Trophoblast cell (in vitro differentiated cells and primary cell): ENCODE results near the gene ABCC8.

Experiments
- DNase-seq, 2 donors: peaks; one replicate each; pipeline ENCODE4 v3.0.0-alpha.2; 2016
- H2AFZ ChIP-seq: 2 replicates; pipeline ENCODE4 v1.6.1; 2013; ENCODE audit warnings: low read length, moderate library complexity, mild to moderate bottlenecking; ENCODE audit not compliant: insufficient read depth, poor library complexity
- H2AK5ac ChIP-seq: 2 replicates; pipeline ENCODE4 v1.6.1; 2013; ENCODE audit warnings: mild to moderate bottlenecking, low read length
- H2BK120ac ChIP-seq: 2 replicates; pipeline ENCODE4 v1.6.1; 2013; ENCODE audit warnings: low read length, mild to moderate bottlenecking, moderate library complexity; ENCODE audit not compliant: insufficient read depth, poor library complexity
- H2BK12ac ChIP-seq: 2 replicates; pipeline ENCODE4 v1.6.1; 2013; ENCODE audit warnings: mild to moderate bottlenecking, low read length, moderate library complexity
- H2BK5ac ChIP-seq: 2 replicates; pipeline ENCODE4 v1.6.1; 2013; ENCODE audit warnings: low read length, low read depth, moderate library complexity, mild to moderate bottlenecking; ENCODE audit not compliant: poor library complexity
- H3K14ac ChIP-seq: 2 replicates; pipeline ENCODE4 v1.6.1; 2013; ENCODE audit warnings: mild to moderate bottlenecking, low read length
- H3K18ac ChIP-seq: 2 replicates; pipeline ENCODE4 v1.6.1; 2013; ENCODE audit warnings: mild to moderate bottlenecking, low read length
- H3K23ac ChIP-seq: 2 replicates; pipeline ENCODE4 v1.6.1; 2013; ENCODE audit warnings: low read length
- H3K27ac ChIP-seq: 2 replicates; pipeline ENCODE4 v1.5.1; 2013; ENCODE audit warnings: low read depth, mild to moderate bottlenecking, inconsistent platforms, low read length, moderate library complexity
- H3K27me3 ChIP-seq: 2 replicates; pipeline ENCODE4 v1.6.1; 2013; ENCODE audit warnings: inconsistent platforms, mild to moderate bottlenecking, low read length, moderate library complexity; ENCODE audit not compliant: insufficient read depth
- H3K36me3 ChIP-seq, 2 experiments: 1 replicate in 1 of 2; 2 replicates in 1 of 2; pipeline ENCODE4 v1.6.1; 2013; ENCODE audit warnings: low read length in 2 of 2, mild to moderate bottlenecking in 2 of 2, moderate library complexity in 1 of 2; ENCODE audit not compliant: insufficient read depth in 2 of 2, control insufficient read depth in 1 of 2
- H3K4ac ChIP-seq: 2 replicates; pipeline ENCODE4 v1.6.1; 2013; ENCODE audit warnings: low read depth, mild to moderate bottlenecking, low read length, moderate library complexity
- H3K4me1 ChIP-seq, 2 experiments: 1 replicate in 1 of 2; 2 replicates in 1 of 2; pipeline ENCODE4 v1.6.1; 2013; ENCODE audit warnings: low read length in 2 of 2, mild to moderate bottlenecking in 2 of 2, moderate library complexity in 1 of 2; ENCODE audit not compliant: insufficient read depth in 2 of 2, control insufficient read depth in 1 of 2
- H3K4me2 ChIP-seq: 2 replicates; pipeline ENCODE4 v1.6.1; 2013; ENCODE audit warnings: inconsistent platforms, mild to moderate bottlenecking, low read length, moderate library complexity
- H3K4me3 ChIP-seq: 2 replicates; pipeline ENCODE4 v1.5.1; 2013; ENCODE audit warnings: mild to moderate bottlenecking, low read depth, low read length, inconsistent platforms
- H3K79me1 ChIP-seq: one replicate; pipeline ENCODE4 v1.6.1; 2013; ENCODE audit warnings: low read length
- H3K79me2 ChIP-seq: 2 replicates; pipeline ENCODE4 v1.6.1; 2013; ENCODE audit warnings: low read length, mild to moderate bottlenecking; ENCODE audit not compliant: control insufficient read depth, insufficient read depth, poor library complexity
- H3K9ac ChIP-seq: 2 replicates; pipeline ENCODE4 v1.6.1; 2013; ENCODE audit warnings: mild to moderate bottlenecking, low read length
- H3K9me3 ChIP-seq: 2 replicates; pipeline ENCODE4 v1.6.1; 2013; ENCODE audit warnings: low read depth, mild to moderate bottlenecking, control low read depth, inconsistent platforms, low read length; ENCODE audit not compliant: insufficient read depth
- H4K12ac ChIP-seq: 2 replicates; pipeline ENCODE4 v1.6.1; 2013; ENCODE audit warnings: low read depth, mild to moderate bottlenecking, low read length, moderate library complexity
- H4K8ac ChIP-seq: 2 replicates; pipeline ENCODE4 v1.6.1; 2013; ENCODE audit warnings: low read depth, mild to moderate bottlenecking, low read length, moderate library complexity
- H4K91ac ChIP-seq: one replicate; pipeline ENCODE4 v1.6.1; 2013; ENCODE audit warnings: low read depth, mild to moderate bottlenecking, low read length, moderate library complexity
- WGBS: extraction: QIAGEN DNeasy Blood & Tissue Kit; methylation state at CpG from one replicate; pipeline ENCODE4 v1.1.7; 2013; ENCODE audit warnings: missing lambda C conversion rate; ENCODE audit not compliant: insufficient read length, insufficient coverage; ENCODE audit errors: extremely low coverage; 5-methylcytosine and 5-hydroxymethylcytosine counted together

The ABCC8 gene

DNA sequence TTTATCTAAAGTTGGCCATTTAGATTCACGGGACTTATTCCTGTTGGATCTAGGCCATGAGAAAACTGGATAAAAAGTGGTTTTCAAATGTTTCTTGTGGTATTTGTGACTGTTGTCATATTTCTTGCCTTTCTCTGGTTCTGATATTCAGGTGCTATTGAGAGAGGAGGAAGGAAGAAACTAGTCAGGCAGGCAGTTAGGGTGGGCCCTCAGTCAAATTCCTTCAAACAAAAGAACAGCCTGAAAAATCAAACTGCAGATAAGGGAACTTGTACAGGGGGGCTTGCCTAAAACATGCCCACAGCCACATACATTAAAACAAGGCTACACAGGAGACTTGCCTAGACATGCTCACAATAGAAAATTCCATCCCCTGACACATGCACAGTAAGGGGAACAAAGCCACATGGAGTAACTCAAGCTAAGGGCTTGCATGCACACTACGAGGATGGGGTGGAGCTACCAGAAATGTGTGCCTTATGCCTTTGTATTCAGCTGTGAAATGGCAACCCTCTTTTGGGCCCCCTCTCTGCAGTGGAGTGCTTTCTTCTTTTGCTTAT is 106.9 kb downstream of the ABCC8 start:
- Histone ChIP-seq H3K79me1 (no peaks in the 10 kb centered on the region), H2BK120ac (no peak overlapping the region), H3K9me3 (peaks cover 31% of the 10 kb centered on the region), H2BK12ac (no peak overlapping the region), H3K36me3 (no peaks in the 10 kb centered on the region), H2BK5ac (no peak overlapping the region), H2AK5ac (no peak overlapping the region), H2AFZ (no peak overlapping the region), H3K27me3 (no peaks in the 10 kb centered on the region), H4K91ac (no peak overlapping the region), H3K4me3 (no peak overlapping the region), H4K12ac (no peak overlapping the region), H3K18ac (no peak overlapping the region), H3K4ac (no peak overlapping the region), H4K8ac (no peak overlapping the region), H3K9ac (no peak overlapping the region), H3K79me2 (no peaks in the 10 kb centered on the region), H3K27ac (no peak overlapping the region), H3K4me2 (no peak overlapping the region), H3K14ac (no peak overlapping the region), H3K23ac (no peak overlapping the region), H3K4me1 (no peaks in the 10 kb centered on the region)
- no peak for DNase-seq
- WGBS = no CpG with 5 or more reads among the region's 2 CpGs

DNA sequence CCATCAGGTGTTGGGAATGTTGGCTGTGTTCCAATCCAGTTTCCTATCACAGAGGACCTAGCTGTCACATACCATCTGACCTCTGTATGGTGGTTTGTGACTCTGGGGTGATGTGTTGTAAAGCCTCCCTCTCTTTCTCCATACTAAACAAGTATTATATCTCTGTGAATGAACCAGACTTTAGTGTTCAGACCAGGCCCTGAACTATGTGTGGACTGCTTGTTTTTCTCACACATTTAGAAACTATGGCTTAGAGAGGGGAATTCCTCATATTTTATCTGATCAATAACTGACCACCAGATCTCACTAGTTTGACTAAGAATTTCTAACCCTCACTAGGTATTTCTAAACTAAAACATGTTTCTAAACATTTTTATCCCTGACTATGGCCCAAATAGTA is 107.6 kb downstream of the ABCC8 start:
- Histone ChIP-seq H2AK5ac (no peak overlapping the region), H3K4me3 (no peak overlapping the region), H2BK5ac (no peak overlapping the region), H4K91ac (no peak overlapping the region), H2AFZ (no peak overlapping the region), H3K9me3 (peaks cover 31% of the 10 kb centered on the region), H3K79me1 (no peaks in the 10 kb centered on the region), H3K79me2 (no peaks in the 10 kb centered on the region), H3K4ac (no peak overlapping the region), H3K4me2 (no peak overlapping the region), H4K8ac (no peak overlapping the region), H3K23ac (no peak overlapping the region), H3K4me1 (no peaks in the 10 kb centered on the region), H3K14ac (no peak overlapping the region), H2BK12ac (no peak overlapping the region), H3K27ac (no peak overlapping the region), H3K27me3 (no peaks in the 10 kb centered on the region), H2BK120ac (no peak overlapping the region), H3K36me3 (no peaks in the 10 kb centered on the region), H4K12ac (no peak overlapping the region), H3K9ac (no peak overlapping the region), H3K18ac (no peak overlapping the region)
- DNase-seq = no peak

DNA sequence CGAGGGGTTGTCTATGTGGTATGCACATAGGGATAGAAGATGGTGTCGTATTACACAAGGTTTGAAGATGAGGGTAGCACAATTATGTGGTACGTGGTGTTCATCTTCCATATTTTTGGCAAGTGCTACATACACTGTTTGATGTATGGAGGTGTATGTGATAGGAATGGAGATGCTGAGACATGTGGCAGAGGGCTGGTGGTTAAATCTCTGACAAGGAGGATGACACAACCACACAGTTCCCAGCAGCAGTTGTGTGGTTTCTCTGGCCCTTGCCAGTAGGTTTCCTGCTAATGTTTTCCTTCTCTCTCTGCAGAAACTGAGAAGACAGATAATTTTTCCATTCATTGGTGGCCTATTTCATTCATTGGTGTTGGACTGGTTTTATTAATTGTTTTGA is 108.1 kb downstream of the ABCC8 start:
- no peak overlapping the region for H4K91ac ChIP-seq

DNA sequence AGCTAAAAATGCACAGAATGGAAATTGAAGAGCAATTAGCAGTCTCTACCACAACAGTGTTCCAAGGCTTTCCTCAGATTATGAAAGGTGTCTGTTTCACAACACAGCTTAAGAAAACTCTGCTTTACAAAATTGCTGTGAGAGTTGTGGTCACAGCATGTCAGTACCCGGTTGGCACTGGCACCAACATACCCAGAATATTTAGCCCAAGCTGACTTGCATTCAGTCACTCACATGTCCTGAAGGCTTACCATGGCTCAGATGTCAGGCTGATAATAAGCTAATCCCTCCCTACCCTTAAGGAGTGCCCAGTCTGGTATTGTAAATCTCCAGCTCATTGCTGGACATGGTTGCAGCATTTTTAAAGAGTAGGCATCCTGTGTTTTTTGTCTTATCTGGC is 110.2 kb downstream of the ABCC8 start:
- WGBS = no CpG with 5 or more reads among the region's 1 CpG
- no peak overlapping the region for H3K18ac ChIP-seq
- H3K4me3 ChIP-seq = no peak overlapping the region
- no peak overlapping the region for H3K23ac ChIP-seq
- H3K27me3 ChIP-seq = no peaks in the 10 kb centered on the region
- no peaks in the 10 kb centered on the region for H3K36me3 ChIP-seq
- H3K27ac ChIP-seq = no peak overlapping the region
- H3K9ac ChIP-seq = no peak overlapping the region
- no peak overlapping the region for H3K4me2 ChIP-seq
- H2BK5ac ChIP-seq = no peak overlapping the region
- no peak overlapping the region for H4K12ac ChIP-seq
- H3K4ac ChIP-seq = no peak overlapping the region
- H2AFZ ChIP-seq = no peak overlapping the region
- no peak overlapping the region for H4K91ac ChIP-seq
- H2AK5ac ChIP-seq = no peak overlapping the region
- H3K9me3 ChIP-seq = peaks cover 16% of the 10 kb centered on the region
- no peaks in the 10 kb centered on the region for H3K79me2 ChIP-seq
- no peaks in the 10 kb centered on the region for H3K4me1 ChIP-seq
- no peaks in the 10 kb centered on the region for H3K79me1 ChIP-seq
- no peak overlapping the region for H2BK12ac ChIP-seq
- H3K14ac ChIP-seq = no peak overlapping the region
- H4K8ac ChIP-seq = no peak overlapping the region
- H2BK120ac ChIP-seq = no peak overlapping the region
- no peak for DNase-seq

More for the DNA sequence above, 108.1 kb downstream of the ABCC8 start:
- Histone ChIP-seq H3K36me3 (no peaks in the 10 kb centered on the region), H3K18ac (no peak overlapping the region), H3K9me3 (peaks cover 29% of the 10 kb centered on the region), H2BK120ac (no peak overlapping the region), H3K4me3 (no peak overlapping the region), H2BK12ac (no peak overlapping the region), H2AK5ac (no peak overlapping the region), H3K79me2 (no peaks in the 10 kb centered on the region), H3K27ac (no peak overlapping the region), H3K4me1 (no peaks in the 10 kb centered on the region), H2AFZ (no peak overlapping the region), H3K27me3 (no peaks in the 10 kb centered on the region), H3K4ac (no peak overlapping the region), H3K14ac (no peak overlapping the region), H3K23ac (no peak overlapping the region), H3K9ac (no peak overlapping the region), H3K4me2 (no peak overlapping the region), H4K8ac (no peak overlapping the region), H2BK5ac (no peak overlapping the region), H4K12ac (no peak overlapping the region), H3K79me1 (no peaks in the 10 kb centered on the region)
- no CpG with 5 or more reads among the region's 3 CpGs for WGBS
- DNase-seq = no peak
